NCI-H2196 (cell line): ENCODE results near the gene SRGAP2C.
"Not testable (repeated sequence)": the region's sequence is repeated elsewhere in the genome, so short reads cannot be mapped to it uniquely, and the experiment has no call there.

Source experiments
- DNase-seq: peaks from one replicate; lab custom pipeline; 2025; ENCODE audit not compliant: unreplicated experiment; lab: John Stamatoyannopoulos, UW

The SRGAP2C gene

DNA sequence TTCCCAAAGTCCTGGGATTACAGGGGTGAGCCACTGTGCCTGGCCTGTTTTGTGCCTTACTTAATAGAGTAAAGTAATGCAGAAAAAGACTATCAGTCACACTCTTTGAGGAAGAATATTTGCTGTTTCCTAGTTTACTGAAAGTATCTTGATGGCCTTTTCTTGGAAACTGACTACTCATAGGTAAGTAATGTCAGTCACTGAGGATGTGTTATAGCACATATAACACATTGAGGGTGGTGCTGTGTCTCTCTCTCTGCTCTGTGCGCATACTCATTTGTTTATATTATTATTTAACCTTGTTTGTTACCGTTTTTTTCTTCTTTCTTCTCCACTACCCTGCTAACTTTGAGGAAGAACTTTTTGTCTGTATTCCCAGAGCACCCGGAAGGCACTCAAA is 93.4 kb downstream of the SRGAP2C start:
- DNase-seq, result not testable (repeated sequence)

DNA sequence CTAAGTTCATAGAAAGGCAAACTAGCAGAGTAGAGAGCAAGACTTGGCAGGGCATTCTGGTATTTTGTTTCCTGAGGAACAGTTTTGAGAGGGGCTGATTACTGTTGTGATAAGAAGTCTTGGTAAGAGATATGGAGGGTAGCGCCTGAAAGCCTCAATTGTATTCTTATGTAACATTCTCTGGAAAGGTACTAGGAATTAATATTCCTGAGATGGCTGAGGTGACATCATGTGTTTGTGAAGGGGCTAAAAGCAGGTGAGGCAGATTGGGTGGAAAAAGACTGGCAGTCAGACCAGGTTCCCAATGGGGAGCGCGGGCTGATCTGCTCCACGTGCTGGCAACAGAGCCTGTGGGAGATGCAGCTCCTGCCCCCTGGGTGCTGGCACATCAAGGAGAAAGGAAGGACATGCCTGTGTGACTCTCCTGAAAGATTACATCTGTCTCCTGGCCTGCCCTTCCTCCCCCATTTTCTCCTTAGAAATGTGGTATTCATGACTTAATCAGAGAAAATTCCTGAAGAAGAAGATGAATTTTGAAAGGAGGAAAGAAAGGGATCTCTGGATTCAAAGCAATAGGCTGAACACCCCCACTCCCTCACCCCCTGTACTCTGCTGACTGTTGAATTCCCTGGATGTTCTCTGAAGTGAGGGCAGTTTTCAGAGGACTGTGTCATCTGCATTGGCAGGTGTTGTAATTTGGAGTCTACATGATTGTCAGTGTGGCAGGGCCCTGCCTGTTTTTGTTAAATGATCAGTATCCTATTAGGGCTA is 94.2 kb downstream of the SRGAP2C start:
- DNase-seq, result not testable (repeated sequence)

DNA sequence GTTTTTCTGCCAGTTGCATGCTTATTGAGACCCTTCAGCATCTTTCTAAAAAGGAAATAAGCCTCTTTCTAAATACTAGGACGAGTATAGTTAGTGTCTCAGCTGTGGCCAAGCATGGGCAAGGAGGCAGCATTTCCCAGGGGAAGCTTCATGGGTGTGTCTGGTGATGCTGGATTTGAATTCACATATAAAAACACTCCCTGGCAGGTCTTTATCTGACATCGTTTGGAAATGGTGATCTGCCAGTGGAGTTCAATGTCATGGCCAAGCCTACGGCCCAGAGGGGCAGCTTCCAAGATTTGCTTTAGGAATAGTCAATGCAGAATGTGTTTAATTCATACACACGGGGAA is 94.7 kb downstream of the SRGAP2C start:
- DNase-seq, result not testable (repeated sequence)

DNA sequence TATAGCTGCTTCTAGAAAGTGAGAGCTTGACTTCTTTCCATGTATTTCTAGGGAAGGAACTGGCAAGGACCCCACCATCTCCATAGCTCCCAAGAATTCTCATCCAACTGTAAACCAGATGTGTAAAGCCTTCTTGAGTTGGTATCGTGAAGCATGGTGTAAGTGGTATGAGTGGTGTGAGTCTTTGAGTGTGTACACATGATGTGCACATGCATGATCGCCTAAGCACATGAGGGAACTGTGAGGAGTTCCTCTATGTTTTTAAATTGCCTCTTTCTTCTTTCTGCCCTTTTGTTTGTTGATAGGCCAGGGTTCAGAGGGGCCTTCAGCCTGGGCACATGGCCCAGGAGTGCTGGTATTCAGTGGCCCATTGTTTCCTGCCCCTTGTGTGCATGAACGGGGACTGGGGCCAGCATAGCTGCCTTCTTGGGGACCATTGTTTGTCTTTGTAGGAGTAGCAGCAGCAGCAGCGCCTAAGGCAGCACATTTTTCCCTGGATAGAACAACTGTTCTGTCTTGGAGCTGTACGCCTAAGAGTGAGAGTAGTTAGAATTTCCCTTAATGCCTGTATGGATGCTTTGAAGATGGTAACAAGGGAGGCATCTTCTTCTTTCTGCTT is 96.0 kb downstream of the SRGAP2C start:
- DNase-seq, result not testable (repeated sequence)

DNA sequence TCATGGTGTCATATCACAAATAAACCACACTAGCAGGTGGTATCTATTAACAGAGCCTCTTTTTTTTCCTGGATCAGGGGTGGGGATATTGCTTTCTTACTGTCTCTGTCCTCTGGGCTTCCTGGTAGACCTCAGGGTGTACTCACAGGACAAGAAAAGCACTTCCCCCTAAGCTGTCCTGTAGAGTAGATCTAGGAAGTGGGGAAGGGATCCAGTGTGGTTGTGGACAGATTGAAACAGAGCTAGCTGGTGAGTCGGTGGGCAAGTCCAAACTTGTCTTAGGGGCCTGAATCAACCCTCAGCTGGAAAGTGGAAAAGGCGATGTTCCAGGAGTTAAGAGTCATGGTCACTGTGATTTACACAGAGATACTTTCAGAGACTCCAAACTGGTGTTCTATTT is 96.7 kb downstream of the SRGAP2C start:
- DNase-seq, result not testable (repeated sequence)

DNA sequence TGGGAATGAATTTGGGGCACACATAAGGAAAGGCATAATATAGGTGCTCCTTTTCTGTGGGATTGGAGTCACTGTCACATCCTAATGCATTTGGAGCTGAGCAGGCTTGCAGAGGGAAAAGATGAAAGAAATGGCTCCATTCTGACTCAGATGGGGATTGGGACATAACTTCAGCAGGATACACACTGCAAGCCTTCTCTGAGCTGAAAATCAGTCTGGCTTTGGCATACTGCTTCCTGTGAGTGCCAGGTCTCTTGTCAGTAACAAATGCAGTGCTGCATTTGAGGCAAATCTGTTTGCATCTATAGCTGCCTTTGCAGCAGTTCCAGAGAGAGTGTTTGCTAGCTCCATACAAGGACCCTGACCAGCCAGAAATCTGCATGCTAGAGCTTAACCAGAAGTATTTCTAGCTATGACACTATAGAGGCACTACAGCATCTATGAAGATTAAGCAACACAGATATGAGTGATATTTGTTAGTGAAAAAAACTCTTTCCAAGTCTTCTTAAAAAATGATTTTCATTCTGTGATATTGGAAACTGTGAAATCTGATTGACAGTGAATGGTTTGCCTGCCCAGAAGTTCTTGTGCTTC is 98.9 kb downstream of the SRGAP2C start:
- DNase-seq, result not testable (repeated sequence)

DNA sequence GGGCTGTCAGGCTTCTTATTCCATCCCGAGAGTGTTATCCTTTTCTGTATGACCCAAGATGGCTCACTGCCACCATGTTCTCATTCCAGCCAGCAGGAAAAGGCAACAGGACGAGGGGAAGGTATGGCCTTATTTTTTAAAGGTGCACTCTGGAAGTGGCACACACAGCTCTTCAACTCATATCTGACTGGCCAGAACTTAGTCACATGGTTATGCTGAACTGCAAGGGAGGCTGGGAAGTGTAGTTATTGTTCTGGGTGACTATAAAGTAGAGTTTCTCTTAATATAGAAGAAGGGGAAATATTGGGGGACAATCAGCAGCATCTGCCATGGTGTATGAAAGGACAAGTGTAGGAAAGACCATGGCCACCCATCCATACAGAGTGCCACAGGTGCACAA is 107.8 kb downstream of the SRGAP2C start:
- not testable (repeated sequence) for DNase-seq

DNA sequence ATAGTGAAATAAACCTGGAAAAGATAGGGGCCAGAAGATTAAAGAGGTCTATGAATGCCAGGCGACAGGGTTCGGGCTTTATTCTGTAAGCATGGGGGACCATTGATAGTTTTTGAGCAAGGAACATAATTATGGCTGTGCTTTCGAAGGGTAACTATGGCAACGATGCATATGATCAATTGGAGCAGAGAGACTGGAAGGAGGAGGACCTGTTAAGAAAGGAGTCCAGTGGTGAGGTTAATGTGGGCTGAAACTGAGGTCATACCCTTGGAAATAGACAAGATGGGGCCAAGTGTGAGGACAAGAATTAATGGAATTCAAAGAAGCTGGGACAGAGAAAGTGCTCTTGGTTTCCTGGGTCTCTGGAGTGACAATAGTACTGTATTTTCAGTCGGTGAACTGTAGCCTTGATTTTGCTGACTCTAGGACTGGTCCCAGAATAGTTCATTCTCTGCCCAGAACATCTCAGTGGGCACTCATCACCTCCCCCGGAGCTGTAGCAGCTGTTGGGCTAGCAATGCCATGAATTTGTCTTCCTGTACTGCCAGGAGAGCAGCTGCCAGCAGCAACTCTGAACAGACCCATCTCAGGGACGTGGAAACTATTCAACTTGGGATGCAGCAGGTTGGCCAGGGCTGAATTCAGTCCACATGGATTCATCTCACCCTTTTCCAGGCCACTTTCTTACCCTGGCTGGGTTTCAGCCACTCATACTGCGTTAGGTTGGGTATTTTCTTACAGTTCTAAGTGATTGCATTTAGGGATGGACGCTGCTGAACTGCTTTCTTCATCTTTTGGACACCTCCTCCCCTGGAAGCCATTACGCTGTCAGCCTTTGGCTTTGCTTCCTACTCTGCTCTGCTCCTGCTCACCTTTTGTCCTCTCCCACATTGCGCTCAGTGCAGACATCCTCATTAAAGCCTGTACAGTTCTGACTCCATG is 108.8 kb downstream of the SRGAP2C start:
- not testable (repeated sequence) for DNase-seq

DNA sequence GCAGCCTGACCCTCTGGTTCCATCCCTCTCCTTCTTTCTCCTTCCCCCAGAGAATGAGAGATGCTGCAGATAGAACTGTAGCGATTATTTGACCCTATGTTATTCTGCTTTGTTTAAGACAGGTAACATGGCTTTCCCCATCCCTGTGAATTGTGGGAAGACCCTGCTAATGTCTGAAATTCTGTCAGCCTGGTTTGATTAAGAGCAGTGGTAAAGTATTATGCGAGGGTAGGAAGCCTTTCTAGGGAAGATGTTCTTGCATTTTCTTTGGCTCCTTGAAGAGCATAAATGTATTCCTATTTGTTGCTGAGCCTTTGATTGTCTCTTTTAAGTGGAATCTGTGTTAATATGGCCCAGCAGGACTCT is 109.4 kb downstream of the SRGAP2C start:
- DNase-seq, result not testable (repeated sequence)

DNA sequence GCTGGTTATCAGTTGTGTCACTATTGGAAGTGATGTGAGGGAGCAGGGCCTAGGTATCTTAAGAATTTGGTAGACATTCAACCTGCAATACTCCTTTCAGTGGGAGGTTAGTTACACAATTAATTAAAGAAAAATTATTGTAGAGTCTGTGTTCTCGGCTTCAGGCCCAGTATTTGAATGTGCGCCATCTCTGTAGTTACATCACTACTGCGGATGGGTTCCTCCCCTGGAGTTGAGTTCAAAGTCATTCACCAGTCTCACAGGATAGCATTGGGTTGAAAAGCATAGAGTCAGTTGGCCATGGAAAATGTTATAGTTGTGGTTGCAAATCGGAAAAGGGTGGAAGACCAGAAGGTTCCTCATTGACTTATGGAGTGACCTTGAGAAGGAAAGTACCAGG is 111.8 kb downstream of the SRGAP2C start:
- not testable (repeated sequence) for DNase-seq

DNA sequence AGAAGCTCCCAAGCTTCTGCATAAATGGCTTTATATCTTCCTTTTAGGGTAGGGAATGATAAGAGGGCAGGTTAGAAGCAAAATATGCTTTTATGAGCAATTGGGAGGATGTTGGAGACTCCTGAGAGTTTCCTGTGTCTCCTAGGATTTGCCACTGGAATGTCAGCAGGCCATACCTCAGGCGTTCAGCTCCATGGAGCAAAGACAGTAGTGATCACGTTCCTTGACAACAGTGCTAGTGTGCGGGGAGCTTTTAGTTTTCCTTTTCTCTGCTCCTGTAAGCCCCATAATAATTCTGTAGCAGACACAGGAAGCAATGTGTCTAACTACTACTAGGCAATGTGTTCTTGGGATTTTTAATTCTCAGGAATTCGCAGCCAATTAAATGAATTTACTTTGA is 113.8 kb downstream of the SRGAP2C start:
- DNase-seq, result not testable (repeated sequence)

DNA sequence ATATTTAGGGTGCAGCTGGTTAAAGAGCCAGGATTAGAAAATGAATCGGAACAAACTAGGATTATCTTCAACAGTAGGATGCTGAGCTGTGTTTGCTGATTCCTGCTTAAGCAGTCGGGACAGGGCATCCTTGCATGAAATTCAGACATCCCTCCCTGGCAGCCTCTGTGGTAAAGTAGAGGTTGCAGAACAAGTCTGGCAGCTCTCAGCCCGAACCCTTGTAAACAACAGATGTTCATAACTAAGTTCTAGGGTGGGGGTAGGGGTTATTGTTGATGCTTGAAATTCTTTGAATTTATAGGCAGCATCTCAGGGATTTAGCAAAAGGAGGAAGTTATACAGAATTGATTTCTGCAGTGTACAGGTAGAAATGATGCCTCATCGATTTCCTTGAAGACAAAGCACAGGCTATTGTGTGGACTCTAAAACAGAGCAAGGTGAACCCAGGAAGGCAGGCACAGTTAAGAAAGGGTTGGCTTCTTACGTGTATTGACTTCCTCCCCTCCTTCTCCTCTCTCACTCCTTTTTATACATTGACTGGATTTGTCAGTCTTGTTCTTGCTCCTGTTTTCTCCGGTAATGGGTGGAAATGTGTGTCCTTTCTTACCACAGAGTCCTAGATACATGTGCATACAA is 114.9 kb downstream of the SRGAP2C start:
- not testable (repeated sequence) for DNase-seq

DNA sequence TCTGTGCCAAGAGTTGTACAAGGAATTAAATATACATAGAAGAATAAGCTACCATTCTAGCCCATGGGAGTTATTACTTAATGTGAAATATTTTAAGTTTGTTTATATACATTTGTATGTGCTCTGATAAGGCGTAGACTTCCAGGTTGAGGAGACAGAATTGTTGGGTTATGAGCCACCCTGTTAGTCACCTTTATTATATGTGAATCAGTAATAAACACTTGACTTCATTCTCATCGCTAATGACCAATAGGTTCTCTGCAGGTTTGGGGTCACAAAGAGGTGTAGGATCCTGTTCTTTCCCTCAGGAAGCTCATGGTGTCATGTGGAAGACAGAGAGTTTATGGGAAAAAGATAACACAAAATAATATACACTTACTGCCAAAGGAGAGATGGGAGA is 117.1 kb downstream of the SRGAP2C start:
- not testable (repeated sequence) for DNase-seq

DNA sequence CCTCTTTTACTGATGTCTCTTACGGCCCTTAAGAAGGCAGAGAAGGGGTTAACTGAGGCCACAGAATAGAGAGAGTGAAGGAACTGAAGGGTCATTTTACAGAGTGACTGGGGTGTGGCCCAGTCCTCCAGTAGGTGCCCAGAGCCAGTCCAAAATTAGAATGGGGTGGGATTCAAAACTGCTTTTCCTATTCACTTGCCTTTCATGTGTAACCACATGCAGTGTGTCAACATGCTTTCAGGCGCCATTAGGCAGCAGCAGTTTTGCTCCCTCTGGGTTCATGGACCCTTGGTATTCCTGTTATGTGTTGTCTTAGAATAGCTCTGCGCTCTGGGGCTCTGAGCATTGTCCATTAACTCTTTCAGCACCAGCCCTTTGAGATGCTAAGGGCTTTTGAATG is 123.0 kb downstream of the SRGAP2C start:
- not testable (repeated sequence) for DNase-seq

DNA sequence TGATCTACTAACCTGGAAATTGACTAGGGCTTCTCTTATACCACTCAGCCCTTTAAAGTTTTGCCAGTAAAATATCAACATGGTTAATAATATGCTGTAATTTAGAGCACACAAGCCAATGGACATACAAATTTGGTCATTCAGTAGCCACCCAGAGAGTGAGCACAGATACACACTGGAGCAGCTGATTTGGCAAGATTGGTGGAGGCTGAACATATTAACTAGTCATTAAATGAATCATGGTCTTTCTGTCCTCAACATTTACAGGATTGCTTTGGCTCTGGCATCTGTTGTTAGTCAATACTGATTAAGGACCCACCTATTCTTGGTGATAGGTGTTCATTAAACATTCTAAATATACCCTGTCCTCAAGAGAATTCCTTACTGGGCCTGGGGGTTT is 130.7 kb downstream of the SRGAP2C start:
- not testable (repeated sequence) for DNase-seq

DNA sequence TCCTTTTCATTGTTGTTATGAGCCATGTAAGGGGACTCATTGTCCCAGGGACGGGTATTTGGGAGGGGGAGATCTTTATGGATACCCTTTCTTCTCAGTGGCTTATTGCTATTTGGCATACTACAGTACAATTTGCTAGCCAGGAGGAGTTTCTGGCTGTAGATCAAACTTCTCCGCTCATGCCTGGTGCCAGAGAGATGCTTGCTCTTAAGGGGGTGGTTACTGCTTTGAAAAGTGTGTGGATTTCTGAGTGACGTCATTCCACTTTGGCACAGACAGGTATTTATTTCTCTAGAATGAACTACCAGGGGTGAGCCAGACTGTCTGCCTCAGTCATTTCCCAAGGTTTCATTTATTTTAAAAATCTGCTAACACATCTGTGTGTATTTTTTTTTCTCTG is 131.3 kb downstream of the SRGAP2C start:
- DNase-seq, result not testable (repeated sequence)

DNA sequence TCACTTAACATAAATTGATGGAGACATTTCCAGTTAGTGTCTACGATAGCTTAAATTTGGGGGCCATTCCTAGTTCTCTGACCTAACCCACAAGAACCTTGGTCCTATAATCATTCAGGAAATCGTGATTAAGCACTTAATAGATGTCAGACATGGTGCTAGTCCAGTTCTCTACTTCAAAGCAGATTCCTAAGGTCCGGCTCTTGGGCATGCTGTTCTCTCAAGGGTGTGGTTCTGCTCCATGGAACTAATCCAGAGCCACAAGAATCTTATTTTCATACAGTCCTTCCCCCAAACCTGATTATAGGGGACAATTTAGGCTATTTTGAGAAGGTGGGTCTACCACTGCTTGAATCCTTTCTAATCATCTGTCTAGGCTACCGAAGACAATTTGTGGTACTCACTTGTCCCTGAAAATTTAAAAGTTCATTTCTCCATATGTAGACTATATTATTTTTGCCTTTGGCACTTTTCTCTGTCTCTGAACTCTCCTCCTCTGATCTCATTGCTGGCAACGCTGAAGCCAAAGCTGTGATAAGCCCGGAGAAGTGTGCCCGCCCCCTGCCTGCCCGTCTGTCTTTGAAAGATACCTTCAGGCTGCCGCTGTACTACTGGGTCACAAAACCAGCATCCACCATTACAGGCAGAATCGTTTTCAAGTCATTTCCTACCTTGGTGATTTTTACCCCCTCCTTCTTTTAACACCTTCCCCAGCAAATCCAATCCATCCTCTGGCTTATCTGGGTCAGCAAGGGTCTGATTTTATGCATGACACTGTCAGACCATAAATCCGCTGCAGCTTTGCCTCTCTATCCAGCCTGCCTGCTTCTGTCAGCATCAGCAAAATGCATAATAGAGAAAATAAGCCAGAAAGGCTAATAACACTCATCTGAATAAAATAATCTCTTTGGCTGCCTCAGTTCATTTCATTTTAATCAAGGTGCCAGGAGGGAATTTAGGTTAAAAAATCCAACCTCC is 133.0 kb downstream of the SRGAP2C start:
- DNase-seq, result not testable (repeated sequence)

DNA sequence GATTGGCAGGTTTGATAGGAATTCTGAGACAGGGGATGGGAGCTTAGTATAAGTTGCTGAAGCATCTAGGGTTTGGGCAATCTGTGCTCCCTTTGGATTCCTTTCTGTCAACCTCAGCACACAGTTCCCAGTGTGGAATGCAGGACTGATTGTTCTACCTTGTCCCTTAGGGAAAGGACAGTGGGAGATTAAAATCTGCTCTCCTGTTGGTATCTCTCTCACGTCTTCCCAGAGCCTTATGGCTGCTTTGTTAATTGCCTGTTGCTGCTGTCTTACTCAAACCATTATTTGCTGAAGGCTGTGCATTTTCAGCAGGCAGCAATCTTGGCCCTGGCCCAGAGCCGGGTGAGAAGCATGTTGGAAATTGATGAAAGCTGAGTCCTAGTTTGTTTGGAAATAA is 133.9 kb downstream of the SRGAP2C start:
- DNase-seq, result not testable (repeated sequence)

DNA sequence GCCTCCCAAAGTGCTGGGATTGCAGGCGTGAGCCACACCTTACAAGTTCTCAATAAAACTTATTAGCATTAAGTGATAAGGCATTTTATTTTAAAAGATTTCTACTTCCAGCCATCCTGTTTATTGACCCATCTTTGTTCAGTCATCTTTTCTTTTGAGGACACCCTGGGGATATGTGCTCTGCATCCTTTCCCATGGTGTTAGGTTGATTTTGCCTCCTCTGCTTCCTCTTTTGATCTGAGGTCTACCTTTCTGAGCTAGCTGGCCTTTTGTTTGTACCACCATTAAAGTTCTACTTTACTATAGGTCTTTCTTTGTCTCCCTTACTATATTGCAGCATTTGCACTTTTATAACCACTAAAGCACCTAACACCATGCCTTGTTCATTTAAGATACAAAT is 136.9 kb downstream of the SRGAP2C start:
- not testable (repeated sequence) for DNase-seq
